ENCODE results near the gene CCER1.

- no peak for TF ChIP-seq EZH2 (IDR thresholded peaks at IDR 0.05; ENCODE audit: insufficient read depth, poor library complexity, severe bottlenecking)
- no peak for TF ChIP-seq EZH2phosphoT487 (IDR thresholded peaks at IDR 0.05; ENCODE audit: insufficient read depth, low read depth)
Observed at GRCh38 chr12:90921536-90921935, 33.4 kb downstream of the CCER1 start.

All from GM23248 (cell line).